RWPE2 (cell line): Measurements from ENCODE around the gene PRDM5.

Experiments
- ATAC-seq: fragments of 200-7000 bp; cut with Tn5 transposase; 3 replicates; pipeline ENCODE4 v1.9.1; 2021; ENCODE audit warnings: low read depth
- DNase-seq: peaks from one replicate; pipeline ENCODE4 v3.0.0-alpha.2; 2020; ENCODE audit warnings: low spot score
- H3K27ac ChIP-seq: fragments of 450-650 bp; 2 replicates; pipeline ENCODE4 v1.5.1; 2017; ENCODE audit warnings: mild to moderate bottlenecking; ENCODE audit not compliant: poor library complexity, severe bottlenecking
- H3K27me3 ChIP-seq: fragments of 250-450 bp; sonication (Bioruptor Pico); 2 replicates; pipeline ENCODE4 v1.5.1; 2021; ENCODE audit warnings: mild to moderate bottlenecking, moderate library complexity; ENCODE audit not compliant: insufficient read depth, poor library complexity, severe bottlenecking
- H3K36me3 ChIP-seq: fragments of 250-450 bp; sonication (Bioruptor Pico); 2 replicates; pipeline ENCODE4 v1.5.1; 2020; ENCODE audit warnings: low read depth, mild to moderate bottlenecking, moderate library complexity
- H3K4me1 ChIP-seq: fragments of 250-450 bp; sonication (Bioruptor Pico); 2 replicates; pipeline ENCODE4 v1.5.1; 2021; ENCODE audit warnings: mild to moderate bottlenecking, moderate library complexity; ENCODE audit not compliant: insufficient read depth, poor library complexity, severe bottlenecking
- H3K4me3 ChIP-seq: fragments of 250-450 bp; sonication (Bioruptor Pico); 2 replicates; pipeline ENCODE4 v1.5.1; 2021; ENCODE audit warnings: mild to moderate bottlenecking, moderate library complexity; ENCODE audit not compliant: severe bottlenecking
- H3K9me3 ChIP-seq: fragments of 250-450 bp; sonication (Bioruptor Pico); 2 replicates; pipeline ENCODE4 v1.5.1; 2021; ENCODE audit warnings: mild to moderate bottlenecking, moderate library complexity; ENCODE audit not compliant: severe bottlenecking
- TF ChIP-seq, protein P1 (sequence below): fragments of 450-650 bp; IDR thresholded peaks from one replicate; pipeline ENCODE4 v1.5.1; 2017; ENCODE audit warnings: mild to moderate bottlenecking, moderate library complexity; ENCODE audit not compliant: poor library complexity, severe bottlenecking

PRDM5 gene

GRCh38 chr4:120871173-120871572 is 51.4 kb downstream of the PRDM5 start:
- Histone ChIP-seq H3K4me3 (no peak overlapping the region), H3K4me1 (no peaks in the 10 kb centered on the region), H3K27me3 (no peaks in the 10 kb centered on the region), H3K27ac (no peak overlapping the region), H3K9me3 (no peaks in the 10 kb centered on the region), H3K36me3 (no peaks in the 10 kb centered on the region)
- TF ChIP-seq, protein P1, sequence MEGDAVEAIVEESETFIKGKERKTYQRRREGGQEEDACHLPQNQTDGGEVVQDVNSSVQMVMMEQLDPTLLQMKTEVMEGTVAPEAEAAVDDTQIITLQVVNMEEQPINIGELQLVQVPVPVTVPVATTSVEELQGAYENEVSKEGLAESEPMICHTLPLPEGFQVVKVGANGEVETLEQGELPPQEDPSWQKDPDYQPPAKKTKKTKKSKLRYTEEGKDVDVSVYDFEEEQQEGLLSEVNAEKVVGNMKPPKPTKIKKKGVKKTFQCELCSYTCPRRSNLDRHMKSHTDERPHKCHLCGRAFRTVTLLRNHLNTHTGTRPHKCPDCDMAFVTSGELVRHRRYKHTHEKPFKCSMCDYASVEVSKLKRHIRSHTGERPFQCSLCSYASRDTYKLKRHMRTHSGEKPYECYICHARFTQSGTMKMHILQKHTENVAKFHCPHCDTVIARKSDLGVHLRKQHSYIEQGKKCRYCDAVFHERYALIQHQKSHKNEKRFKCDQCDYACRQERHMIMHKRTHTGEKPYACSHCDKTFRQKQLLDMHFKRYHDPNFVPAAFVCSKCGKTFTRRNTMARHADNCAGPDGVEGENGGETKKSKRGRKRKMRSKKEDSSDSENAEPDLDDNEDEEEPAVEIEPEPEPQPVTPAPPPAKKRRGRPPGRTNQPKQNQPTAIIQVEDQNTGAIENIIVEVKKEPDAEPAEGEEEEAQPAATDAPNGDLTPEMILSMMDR: no peak
- DNase-seq (no peak), ATAC-seq (no peak)

GRCh38 chr4:120870279-120870673 is 52.2 kb downstream of the PRDM5 start:
- Histone ChIP-seq H3K36me3 (no peaks in the 10 kb centered on the region), H3K9me3 (no peaks in the 10 kb centered on the region), H3K27me3 (no peaks in the 10 kb centered on the region), H3K4me3 (no peak overlapping the region), H3K4me1 (no peaks in the 10 kb centered on the region), H3K27ac (no peak overlapping the region)
- DNase-seq (no peak), ATAC-seq (peak; percentile 41; the same call in 1 of the 3 replicates)
- TF ChIP-seq, protein P1: no peak

GRCh38 chr4:120869613-120870278 is 52.8 kb downstream of the PRDM5 start:
- Histone ChIP-seq H3K4me3 (no peak overlapping the region), H3K27me3 (no peaks in the 10 kb centered on the region), H3K9me3 (no peaks in the 10 kb centered on the region), H3K27ac (no peak overlapping the region), H3K4me1 (no peaks in the 10 kb centered on the region), H3K36me3 (no peaks in the 10 kb centered on the region)
- DNase-seq (no peak), ATAC-seq (no peak)
- TF ChIP-seq, protein P1: no peak

DNA sequence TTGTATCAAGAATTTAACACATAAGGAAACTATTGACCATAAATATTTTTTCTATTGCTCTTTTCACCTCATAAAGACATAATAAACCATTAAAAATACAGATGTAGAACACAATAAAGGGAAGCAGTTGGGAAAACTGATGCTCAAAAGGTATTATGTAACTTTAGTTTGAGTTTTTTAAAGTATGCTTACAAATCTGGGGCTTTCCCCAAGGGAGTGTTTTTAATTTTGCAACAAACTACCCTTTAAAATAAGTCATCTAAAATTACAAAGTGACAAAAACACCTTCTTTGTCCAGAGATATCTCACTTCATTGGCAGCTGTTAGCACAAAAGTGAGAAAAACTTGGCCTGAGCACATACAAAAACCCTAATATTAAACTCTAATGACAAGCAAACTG is 55.0 kb downstream of the PRDM5 start:
- no peak overlapping the region for H3K4me3 ChIP-seq
- no peak overlapping the region for H3K27ac ChIP-seq
- H3K4me1 ChIP-seq: no peaks in the 10 kb centered on the region
- ATAC-seq (no peak), DNase-seq (no peak)
- H3K36me3 ChIP-seq: no peaks in the 10 kb centered on the region
- H3K27me3 ChIP-seq: no peaks in the 10 kb centered on the region
- no peaks in the 10 kb centered on the region for H3K9me3 ChIP-seq
- TF ChIP-seq, protein P1: no peak

DNA sequence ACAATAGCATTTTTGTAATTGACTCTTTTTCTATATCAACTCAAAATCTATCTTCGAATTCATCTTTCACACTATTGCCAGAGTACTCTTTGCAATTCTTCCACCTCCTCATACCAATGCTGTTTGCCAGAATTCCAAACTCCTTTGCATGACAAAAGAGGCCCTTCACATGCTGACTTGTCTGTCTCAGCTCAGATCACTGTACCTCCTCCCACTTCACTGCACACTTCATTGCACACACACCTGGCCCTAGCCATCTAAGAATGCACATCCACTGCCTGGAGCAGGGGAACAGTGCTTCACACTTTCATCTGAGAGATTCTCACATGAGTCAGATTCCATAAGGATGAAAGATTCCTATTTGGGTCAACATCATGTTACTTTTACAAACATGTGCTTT is 56.5 kb downstream of the PRDM5 start:
- Histone ChIP-seq H3K9me3 (no peaks in the 10 kb centered on the region), H3K36me3 (no peaks in the 10 kb centered on the region), H3K27ac (no peak overlapping the region), H3K4me1 (no peaks in the 10 kb centered on the region), H3K27me3 (no peaks in the 10 kb centered on the region), H3K4me3 (no peak overlapping the region)
- TF ChIP-seq, protein P1: no peak
- DNase-seq (no peak), ATAC-seq (no peak)
